ENCODE results near the gene SHISA2. TPM values are rescaled to one million over a fixed set of nuclear protein-coding genes. Genes with fewer than 3 reads are reported as not detected.

Gene SHISA2
- total and polyA plus RNA-seq, 2 of the 8 experiments (the other 6 are each of a cell fraction or from before 2014, with no cell fraction given) = 10.2 to 23.8 TPM

- no peak overlapping the region for H3K23ac ChIP-seq (ENCODE audit: insufficient read length)
- H4K5ac ChIP-seq (ENCODE audit: insufficient read length, low read depth, low read length) = no peak overlapping the region
- no peak overlapping the region for H3K27ac ChIP-seq (ENCODE audit: low read depth, low read length)
- no peaks in the 10 kb centered on the region for H3K79me2 ChIP-seq (ENCODE audit: control insufficient read depth in 1 of 2, insufficient read depth in 2 of 2, low read length in 2 of 2)
- no peaks in the 10 kb centered on the region for H3K79me1 ChIP-seq (ENCODE audit: low read depth, low read length)
- no peaks in the 10 kb centered on the region for H3K36me3 ChIP-seq (ENCODE audit: control insufficient read depth in 2 of 4, insufficient read depth in 4 of 4, low read length in 3 of 4)
- ChIA-PET POLR2A (ENCODE audit: partially characterized antibody) (interaction anchor here (0.8 to 1.1 kb wide), 2 partner anchors 9 to 17 kb away, joined by 3 to 6 read pairs; no protein-coding TSS in a partner anchor), CTCF (ENCODE audit: partially characterized antibody) (interaction anchor here (0.6 to 11.4 kb wide), 10 partner anchors 28 to 692 kb away, joined by 3 to 76 read pairs (median 4); no protein-coding TSS in a partner anchor)
- no peak overlapping the region for H4K91ac ChIP-seq (replicated peaks; ENCODE audit: insufficient read length, low read length)
- H3K4ac ChIP-seq (replicated peaks; ENCODE audit: insufficient read length, low read depth, low read length) = no peak overlapping the region
- H2AFZ ChIP-seq (ENCODE audit: low read length) = no peak overlapping the region
- WGBS, 2 experiments (ENCODE audit: extremely low coverage in 1 of 2, insufficient coverage in 1 of 2, insufficient read length in 1 of 2, insufficient replicate concordance in 2 of 2, low coverage in 1 of 2, low lambda C conversion rate in 2 of 2, missing lambda C conversion rate in 1 of 2) = 98% methylated on average over 3 of the region's 3 CpGs; no CpG with 5 or more reads in 1 of the 2 experiments
- H3K4me1 ChIP-seq (replicated peaks in 1 of 4; ENCODE audit: control insufficient read depth in 3 of 4, insufficient read depth in 4 of 4, low read length in 3 of 4) = no peaks in the 10 kb centered on the region
- H3K56ac ChIP-seq (replicated peaks; ENCODE audit: insufficient read length, low read depth, low read length) = no peak overlapping the region
- H2BK12ac ChIP-seq (ENCODE audit: low read depth, low read length) = no peak overlapping the region
- H4K20me1 ChIP-seq (replicated peaks in 1 of 2; ENCODE audit: control insufficient read depth in 1 of 2, insufficient read depth in 2 of 2, low read length in 2 of 2) = no peaks in the 10 kb centered on the region
- FAIRE-seq = no peak
- H2BK15ac ChIP-seq (ENCODE audit: low read length) = no peak overlapping the region
- no peak overlapping the region for H3K9ac ChIP-seq (replicated peaks in 1 of 4; ENCODE audit: extremely low read depth in 1 of 4, low read depth in 3 of 4, low read length in 3 of 4)
- no peak for DNase-seq (ENCODE audit: low read depth in 1 of 2, low spot score in 2 of 2)
- H3K18ac ChIP-seq (ENCODE audit: extremely low read depth, low read length) = no peak overlapping the region
- H2BK20ac ChIP-seq (ENCODE audit: low read length) = no peak overlapping the region
- no peak overlapping the region for H3K4me3 ChIP-seq (ENCODE audit: extremely low read depth in 1 of 4, insufficient read depth in 2 of 4, low read depth in 3 of 4, low read length in 4 of 4)
- H2BK5ac ChIP-seq (ENCODE audit: low read depth, low read length) = no peak overlapping the region
- H4K8ac ChIP-seq (ENCODE audit: extremely low read depth, insufficient read depth, low read length) = no peak overlapping the region
- H3K4me2 ChIP-seq (ENCODE audit: insufficient read depth in 1 of 2, low read depth in 2 of 2, low read length in 2 of 2) = no peak overlapping the region
- no peaks in the 10 kb centered on the region for H3K27me3 ChIP-seq (replicated peaks in 1 of 4; ENCODE audit: control insufficient read depth in 3 of 4, extremely low read depth in 1 of 4, insufficient read depth in 3 of 4, low read length in 3 of 4)
- H3K23me2 ChIP-seq (ENCODE audit: low read depth, low read length) = no peaks in the 10 kb centered on the region
- no peaks in the 10 kb centered on the region for H3K9me3 ChIP-seq (ENCODE audit: insufficient read depth in 2 of 2, low read depth in 1 of 2, low read length in 1 of 2)
- no peak overlapping the region for H3K14ac ChIP-seq (ENCODE audit: insufficient read length)
- H2BK120ac ChIP-seq (replicated peaks; ENCODE audit: low read depth, low read length) = no peak overlapping the region
- H2AK5ac ChIP-seq (ENCODE audit: low read depth, low read length) = no peak overlapping the region
- TF ChIP-seq SIRT6 (IDR thresholded peaks at IDR 0.05; ENCODE audit: low read length) (no peak), HDAC2 (IDR thresholded peaks at IDR 0.05; ENCODE audit: borderline replicate concordance in 1 of 2, low read depth in 2 of 2, low read length in 2 of 2) (no peak), TBP (IDR thresholded peaks at IDR 0.05; ENCODE audit: low read depth, low read length) (no peak), BRCA1 (IDR thresholded peaks at IDR 0.05; ENCODE audit: low read depth, low read length) (no peak), SRF (IDR thresholded peaks at IDR 0.05; ENCODE audit: low read depth, low read length) (no peak), TEAD4 (IDR thresholded peaks at IDR 0.05; ENCODE audit: low read depth, low read length) (no peak), SP2 (IDR thresholded peaks at IDR 0.05; ENCODE audit: low read length) (no peak), NANOG (IDR thresholded peaks at IDR 0.05; ENCODE audit: insufficient read depth, low read depth, low read length, poor library complexity, severe bottlenecking) (no peak), SAP30 (IDR thresholded peaks at IDR 0.05; ENCODE audit: insufficient read depth, insufficient replicate concordance, low read length) (no peak), CBX8 (IDR thresholded peaks at IDR 0.05; ENCODE audit: borderline replicate concordance, low read depth, low read length) (no peak), SIX5 (IDR thresholded peaks at IDR 0.05; ENCODE audit: low read depth, low read length) (no peak), RNF2 (IDR thresholded peaks at IDR 0.05; ENCODE audit: borderline replicate concordance, low read depth, low read length, missing control alignments, poor library complexity, severe bottlenecking) (no peak), EZH2 (IDR thresholded peaks at IDR 0.05; ENCODE audit: low read depth, low read length, severe bottlenecking) (no peak), CBX5 (IDR thresholded peaks at IDR 0.05; ENCODE audit: low read depth, low read length) (no peak)
Measured at GRCh38 chr13:26067601-26068000, 15.8 kb upstream of the SHISA2 start.
